HG03139 (cell line): Measurements from ENCODE around the gene SYT9.

Source experiments
- ATAC-seq: cut with Tn5 transposase; IDR thresholded peaks from one replicate; pipeline ENCODE4 v1.9.1; 2021; ENCODE audit not compliant: unreplicated experiment

The SYT9 gene, protein sequence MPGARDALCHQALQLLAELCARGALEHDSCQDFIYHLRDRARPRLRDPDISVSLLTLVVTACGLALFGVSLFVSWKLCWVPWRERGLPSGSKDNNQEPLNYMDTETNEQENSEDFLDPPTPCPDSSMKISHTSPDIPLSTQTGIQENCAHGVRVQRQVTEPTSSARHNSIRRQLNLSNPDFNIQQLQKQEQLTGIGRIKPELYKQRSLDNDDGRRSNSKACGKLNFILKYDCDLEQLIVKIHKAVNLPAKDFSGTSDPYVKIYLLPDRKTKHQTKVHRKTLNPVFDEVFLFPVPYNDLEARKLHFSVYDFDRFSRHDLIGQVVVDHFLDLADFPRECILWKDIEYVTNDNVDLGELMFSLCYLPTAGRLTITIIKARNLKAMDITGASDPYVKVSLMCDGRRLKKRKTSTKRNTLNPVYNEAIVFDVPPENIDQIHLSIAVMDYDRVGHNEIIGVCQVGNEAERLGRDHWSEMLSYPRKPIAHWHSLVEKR

DNA sequence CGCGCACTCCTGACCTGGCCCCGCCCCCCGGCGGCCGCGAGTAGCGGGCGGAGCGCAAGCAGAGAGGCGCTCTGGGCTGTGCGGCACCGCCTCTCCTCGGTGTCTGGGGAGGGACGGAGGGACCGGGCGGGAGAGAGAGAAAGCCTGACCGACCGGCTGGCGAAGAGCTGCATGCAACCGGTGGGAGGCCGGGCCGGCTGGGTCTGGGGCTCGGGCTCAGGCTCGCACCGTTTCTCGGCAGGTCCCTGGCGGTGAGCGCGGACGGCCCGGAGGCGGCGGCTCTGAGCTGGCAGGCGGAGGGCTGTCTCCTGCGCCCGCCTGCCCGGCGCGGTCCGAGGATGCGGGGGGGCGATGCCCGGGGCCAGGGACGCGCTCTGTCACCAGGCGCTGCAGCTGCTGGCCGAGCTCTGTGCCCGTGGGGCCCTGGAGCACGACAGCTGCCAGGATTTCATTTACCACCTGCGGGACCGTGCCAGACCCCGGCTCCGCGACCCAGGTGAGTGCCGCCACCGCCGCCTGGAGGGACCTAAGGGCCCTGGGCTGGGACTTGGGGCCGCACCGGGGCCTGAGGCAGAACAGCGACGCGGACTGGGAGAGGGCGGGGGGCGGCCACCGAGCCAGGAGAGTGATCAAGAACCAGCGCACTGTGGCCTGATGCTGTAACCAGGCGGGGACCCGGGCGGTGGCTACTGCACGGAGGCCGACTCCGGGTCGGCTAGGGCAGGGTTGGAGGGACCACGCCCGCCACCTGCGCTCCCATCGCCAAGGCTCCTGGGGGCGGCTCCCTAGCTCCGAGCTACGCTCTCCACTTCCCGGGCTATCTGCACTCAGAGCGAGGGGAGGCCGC lies at the start of gene SYT9:
TSS of gene SYT9 (plus strand) at position 69 of the 847 bp plus-strand sequence. CDS start at position 352, 283 bp downstream.
- peak; percentile 80 for ATAC-seq

DNA sequence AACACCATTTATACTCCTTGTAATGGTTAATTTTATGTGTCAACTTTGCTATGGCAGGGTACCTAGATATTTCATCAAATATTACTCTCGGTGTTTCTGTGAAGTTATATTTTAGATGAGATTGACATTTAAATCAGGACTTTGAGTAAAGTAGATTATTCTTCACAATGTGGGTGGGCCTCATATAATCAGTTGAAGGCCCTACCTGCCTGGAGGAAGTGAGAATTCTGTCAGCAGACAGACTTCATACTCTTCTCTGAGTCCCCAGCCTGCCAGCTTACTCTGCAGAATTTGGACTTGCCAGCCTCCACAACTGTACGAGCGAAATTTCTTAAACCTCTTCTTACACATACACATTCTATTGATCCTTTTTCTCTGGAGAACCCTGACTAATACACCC lies 49.3 kb upstream of the SYT9 start:
- ATAC-seq = no peak

DNA sequence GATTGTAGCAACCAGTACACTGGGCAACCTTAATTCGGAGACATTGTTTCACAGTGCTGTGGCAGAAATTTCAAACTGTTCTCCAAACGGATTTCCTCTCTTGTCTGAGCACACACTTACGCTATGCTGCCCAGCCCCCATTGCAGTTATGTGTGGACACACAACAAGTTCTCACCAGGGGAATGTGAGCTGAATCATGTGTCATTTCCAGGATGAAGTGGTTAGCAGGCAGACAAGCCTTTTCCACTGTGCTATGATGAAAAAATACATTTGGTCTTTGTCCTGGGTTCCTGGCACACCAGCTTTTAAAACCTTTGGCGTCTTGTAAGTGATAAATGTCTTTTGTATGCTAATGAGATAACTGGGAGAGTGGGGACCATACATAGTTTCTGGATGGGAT lies 46.9 kb upstream of the SYT9 start:
- no peak for ATAC-seq

DNA sequence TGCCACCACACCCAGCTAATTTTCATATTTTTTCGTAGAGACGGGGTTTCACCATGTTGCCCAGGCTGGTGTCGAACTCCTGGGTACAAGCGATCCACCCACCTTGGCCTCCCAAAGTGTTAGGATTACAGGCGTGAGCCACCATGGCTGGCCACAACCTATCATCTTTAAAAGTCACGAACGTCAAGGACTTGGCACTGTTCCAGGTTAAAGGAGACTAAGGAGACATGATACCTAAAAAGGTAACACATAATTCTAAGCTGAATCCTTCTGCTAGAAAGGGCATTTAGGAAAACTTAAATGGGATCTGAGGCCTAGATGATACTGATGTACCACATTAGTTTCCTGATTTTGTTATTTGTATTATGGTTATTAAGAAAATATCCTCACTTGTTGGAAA lies 43.3 kb upstream of the SYT9 start:
- ATAC-seq = no peak

DNA sequence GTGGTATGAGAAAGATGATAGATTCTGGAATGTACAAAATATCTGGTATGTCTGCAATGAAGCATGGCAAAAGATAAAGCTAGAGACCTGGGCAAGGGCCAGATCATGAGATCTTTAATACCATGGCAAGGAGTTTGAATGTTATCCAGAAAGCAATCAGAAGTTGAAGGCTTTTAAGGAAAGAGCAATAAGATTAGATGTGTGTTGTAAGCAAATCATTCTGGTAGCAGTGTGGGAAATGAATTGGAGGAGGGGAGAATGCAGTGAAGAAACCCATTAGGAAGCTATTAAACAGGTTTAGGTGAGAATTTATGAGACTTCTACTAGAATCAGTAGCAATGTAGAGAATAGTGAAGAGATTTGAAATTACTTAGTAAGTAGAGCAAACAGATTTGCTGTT lies 32.2 kb upstream of the SYT9 start:
- ATAC-seq = no peak

DNA sequence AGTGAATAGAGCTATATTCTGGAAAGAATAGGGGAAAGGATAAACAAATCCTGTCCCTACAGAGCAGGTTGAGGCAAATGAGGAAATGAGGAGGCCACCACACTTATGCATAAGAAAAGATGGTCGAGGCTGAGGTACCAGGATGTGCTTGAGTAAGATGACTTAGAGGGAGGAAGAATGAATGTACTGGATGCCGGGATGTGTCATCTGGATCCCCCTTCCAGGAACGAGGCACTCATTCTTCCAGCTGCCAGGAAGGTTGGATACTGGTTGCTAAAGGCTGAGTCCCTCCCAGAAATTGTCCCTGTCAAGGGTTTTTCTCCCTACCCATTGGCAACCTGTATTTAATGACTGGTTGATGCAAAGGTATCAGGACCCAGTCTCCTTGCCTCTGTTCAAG lies 31.1 kb upstream of the SYT9 start:
- no peak for ATAC-seq

DNA sequence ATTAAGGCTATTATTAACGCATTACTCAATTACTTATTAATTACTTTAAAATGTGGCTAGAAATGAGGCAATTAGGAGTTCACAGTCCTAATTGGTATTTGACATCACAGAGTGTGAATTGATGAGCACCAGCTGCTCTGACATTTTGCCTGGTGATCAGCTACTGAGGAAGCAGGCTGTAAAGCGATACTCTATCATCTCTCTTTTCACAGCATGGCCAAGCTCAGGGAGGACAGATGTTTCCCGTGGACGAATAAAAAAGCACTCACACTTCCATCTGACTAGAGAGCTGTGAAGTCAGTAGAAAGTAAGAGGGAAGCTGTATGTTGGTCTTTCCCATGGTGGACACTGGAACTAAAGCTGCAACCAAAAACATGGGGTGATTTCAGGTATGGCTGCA lies 29.1 kb upstream of the SYT9 start:
- no peak for ATAC-seq

DNA sequence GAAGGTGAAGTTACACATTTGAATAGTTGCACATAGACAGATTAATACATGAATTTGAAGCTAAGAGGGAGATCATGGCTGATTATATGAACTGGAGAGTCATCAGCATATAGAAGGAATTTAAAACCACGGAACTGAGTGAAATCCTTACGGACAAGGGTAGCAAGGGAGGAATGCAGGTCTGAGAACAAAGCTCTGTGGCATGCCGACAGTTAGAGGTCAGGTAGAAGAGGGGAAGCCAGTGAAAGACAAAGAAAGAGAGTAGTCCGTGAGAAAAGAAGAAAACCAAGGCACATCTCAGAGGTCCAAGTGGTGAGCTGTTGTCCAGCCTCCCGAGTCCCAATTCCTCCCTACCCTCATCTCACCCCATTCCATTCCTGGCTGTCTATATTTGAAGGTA lies 11.8 kb upstream of the SYT9 start:
- ATAC-seq = no peak

DNA sequence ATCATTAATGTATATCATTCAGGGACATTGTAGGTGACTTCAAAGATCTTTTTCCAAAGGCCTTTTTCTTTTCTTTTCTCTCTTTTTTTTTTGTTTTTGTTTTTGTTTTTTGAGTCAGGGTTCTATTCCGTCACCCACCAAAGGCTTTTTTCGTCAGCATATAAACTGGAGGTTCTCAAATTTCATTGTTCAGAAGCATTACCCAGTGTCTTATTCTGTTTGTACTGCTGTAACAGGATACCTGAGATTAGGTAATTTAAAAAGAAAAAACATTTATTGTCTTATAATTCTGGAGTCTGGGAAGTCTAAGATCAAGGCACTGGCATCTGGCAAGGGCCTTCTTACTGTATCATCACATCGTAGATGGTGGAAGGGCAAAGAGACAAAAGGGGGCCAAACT lies 6.4 kb upstream of the SYT9 start:
- ATAC-seq = no peak

DNA sequence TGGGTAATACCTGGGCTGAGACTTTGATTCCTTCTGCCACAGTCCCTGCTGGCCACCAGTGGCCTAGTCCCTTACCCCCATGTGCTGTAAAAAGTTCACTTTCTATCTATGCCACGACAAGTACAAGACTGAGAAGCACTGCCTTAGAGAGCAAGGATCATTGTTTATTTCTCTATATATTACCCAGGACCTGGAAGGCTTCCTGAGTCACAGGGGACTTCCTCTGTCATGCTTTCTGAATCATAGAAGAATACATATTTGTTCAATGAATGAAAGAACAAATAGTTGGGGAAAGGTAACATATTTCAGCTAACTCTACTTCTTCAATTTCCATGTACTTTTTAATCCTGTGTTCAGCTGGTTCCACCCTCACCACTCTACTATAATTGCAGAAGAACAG lies 5.5 kb upstream of the SYT9 start:
- no peak for ATAC-seq

DNA sequence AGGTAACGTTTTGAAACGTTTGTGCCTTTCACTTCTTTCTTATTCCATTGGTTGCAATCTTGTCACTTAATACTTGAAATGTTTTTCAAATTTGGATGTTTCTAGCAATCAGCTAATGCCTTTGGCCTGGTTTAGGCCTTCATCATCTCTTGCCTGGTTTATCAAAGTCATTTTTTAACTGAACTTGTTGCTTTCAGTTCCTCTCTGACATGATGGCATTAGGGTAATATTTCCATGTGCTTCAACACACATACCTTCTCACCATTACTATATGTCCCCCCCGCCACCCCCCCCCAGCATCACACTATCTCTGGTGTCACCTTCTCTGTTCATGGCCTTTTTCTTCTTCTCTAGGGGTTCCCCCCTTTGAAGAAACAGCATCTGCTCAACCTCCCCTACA lies 1.5 kb upstream of the SYT9 start:
- no peak for ATAC-seq

DNA sequence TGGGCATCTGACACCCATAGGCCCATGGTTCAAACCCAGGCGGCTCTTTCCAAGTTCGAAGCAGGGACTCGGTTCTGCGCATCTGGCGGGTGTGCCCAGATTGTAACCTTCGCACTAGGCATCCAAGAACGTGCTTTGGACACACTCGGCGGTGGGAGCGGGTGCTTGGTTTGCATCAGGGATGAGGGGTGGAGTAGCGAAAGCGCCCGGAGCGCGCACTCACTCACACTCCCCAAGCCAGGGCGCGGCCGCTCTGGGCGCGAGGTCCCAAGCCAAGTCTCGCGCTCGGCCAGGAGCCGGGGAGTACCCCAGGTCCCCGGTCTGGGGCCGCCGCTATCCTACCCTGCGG lies 243 bp upstream of the SYT9 start:
- ATAC-seq = no peak

DNA sequence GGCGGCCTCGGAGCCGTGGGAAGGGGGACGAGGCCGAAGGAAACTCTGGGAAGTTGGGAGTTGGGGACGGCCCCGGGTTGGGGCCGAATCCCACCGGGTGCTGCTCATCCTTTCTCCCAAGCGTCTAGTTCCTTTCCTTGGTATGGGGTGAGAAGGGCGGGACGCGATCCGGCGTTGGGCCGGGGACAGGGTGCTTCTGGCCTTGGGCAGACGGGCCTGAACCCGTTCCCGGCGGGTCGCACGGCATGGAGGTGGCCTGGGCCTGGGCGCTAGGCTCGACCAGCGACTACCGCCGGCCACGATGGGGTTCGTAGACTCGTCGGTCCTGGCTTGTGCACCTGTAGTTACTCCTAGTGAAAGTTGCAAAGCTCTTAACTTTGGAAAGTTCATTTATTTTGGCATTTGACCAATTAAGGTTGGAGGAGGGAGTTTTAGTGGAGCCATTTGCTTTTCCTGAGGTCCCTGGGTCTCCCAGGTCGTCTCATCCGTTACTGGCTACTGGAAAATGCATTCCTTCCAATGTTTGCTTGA lies 1.0 kb downstream of the SYT9 start:
- ATAC-seq = no peak

DNA sequence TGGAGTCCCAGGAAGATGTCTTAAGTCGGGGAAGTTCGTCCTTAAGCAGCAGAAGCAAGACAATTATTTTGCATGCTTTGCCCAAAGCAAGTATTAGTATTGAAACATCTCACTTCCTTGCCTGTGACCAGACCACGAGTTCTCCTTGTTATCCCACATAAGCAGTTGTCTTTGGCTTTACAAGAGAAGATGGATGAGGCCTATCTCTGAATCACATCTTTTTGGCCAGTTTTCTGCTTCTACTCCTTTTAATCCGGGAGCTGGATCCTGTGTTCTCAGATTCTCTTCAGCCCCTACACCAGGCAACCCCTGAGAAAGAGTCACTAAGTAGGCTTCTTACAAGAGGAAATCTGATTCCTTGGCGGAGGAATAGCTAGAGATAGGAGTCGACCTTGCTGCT lies 2.1 kb downstream of the SYT9 start:
- no peak for ATAC-seq

DNA sequence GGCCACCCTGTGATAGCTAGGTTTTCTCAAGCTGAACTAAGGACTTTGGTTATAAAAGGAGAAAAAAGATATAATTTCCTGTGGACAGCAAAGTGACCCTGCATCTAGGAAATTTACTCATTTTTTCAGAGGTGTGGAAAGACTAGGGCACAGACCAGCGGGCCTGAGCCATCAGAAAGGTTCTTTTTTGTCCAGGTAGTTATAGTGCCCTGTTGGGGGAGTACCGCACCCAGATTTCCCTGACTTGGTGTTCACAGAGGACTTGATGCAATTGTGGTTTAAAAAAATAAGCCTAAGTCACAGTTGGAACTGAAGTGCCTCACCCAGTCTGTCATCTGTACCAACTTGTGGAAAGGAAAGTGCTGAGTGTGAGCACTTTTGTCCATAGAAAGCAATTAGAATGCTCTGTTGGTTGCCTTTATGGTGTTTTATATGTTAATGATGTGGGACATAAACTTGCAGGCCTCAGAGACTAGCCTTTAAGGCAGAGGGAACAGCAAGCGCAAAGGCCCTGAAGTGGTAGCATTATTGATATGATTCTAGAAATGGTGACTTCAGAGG lies 3.1 kb downstream of the SYT9 start:
- ATAC-seq = no peak

DNA sequence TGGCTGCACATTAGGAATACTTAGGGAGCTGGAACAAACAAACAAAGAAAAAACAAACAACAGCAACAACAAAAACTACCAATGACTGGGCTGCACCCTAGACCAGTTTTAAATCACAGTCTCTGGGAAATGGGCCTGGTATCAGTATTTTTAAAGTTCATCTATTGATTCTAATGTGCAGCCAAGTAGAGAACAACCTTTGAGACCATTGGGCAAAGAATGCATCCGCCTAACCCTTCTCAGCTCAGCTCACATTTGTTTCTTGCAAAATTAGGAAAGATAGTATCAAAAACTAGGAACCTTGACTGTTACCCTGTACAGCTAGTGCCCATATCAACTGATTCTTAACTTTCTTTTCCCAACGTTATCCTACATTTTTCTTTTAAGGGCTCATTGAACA lies 5.2 kb downstream of the SYT9 start:
- no peak for ATAC-seq

DNA sequence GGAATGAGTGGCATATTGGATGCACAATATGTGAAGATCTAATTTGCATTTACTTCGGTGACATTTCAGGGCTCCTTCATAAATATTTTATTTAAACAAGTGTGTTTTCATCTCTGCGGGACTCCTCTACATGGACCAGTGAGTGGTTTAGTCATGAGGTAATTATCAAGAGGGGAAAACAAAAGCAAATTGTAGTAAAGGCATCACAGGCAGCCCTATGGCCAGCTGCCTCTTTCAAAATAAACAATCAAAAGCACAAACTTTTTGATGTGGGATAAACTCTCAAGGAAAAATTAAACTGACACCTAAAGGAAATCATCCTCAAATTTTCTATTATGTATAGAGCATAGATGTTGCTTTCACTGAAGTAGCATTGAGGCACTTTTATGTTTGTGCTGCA lies 6.0 kb downstream of the SYT9 start:
- no peak for ATAC-seq

DNA sequence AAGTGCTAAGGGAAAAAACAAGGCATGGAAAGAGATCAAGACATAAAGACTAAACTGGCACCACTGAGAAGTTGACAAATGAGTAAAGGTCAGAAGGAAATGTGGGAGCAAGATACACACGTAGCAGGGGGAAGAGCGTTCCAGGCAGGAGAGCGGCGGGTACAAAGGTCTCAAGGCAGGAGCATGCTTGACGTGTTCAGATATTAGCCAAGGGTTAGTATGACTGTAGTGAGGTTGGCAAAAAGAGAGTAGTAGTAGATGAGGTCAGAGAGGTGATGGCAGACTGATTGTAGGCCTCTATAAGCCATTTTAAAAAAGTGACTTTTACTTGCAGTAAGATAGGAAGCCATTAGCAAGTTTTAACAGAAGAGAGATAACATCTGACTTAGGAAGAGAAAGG lies 9.9 kb downstream of the SYT9 start:
- no peak for ATAC-seq

DNA sequence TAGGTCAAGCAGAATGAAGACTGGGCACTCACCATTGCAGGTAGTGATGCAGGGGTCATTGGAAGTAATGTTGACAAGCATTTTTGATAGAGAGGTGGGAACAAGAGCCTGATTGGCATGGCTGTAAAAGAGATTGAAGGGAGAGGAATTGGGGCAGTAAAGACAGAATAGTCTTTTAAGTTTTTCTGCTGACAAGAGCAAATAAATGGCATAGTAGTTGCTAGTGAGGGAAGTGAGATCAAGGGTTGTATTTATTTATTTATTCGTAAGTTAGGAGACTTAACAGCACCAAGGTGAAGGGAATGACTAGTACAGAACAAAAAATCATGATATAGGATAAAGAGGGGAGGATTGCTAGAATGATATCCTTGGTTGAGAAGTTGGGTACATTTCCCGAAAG lies 11.0 kb downstream of the SYT9 start:
- ATAC-seq = no peak

DNA sequence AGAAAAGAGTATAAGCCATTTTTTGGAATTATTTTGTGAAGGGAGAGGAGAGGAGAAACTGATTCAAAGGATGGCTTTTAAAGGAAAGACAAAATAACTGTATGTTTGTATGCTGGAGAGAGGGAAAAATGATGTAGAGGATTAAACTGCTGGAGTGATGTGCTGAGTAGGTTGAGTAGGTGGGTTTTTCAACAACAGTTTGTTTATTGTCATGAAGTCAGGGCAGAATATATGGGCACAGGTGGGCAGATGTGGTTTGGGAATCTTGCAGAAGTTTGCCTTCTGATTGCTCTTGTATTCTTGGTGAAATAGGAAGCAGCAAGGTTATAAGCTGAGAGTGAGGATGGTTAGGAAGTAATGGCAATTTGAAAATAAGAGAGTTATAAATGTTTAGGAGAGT lies 12.1 kb downstream of the SYT9 start:
- ATAC-seq = no peak

DNA sequence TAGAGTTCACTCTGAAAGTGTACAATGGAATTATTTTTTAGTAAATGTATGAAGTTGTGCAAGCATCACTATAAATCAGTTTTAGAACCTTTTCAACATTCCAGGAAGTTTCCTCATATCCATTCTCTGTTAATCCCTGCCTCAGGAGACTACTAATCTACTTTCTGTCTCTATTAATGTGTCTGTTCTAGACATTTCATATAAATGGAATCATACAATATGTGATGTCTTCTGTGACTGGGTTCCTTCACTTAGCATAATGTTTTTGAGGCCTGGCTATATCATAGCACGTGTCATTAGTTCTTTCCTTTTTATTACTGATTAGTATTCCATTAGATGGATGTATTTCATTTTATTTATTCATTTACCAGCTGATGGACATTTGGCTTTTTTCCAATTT lies 17.1 kb downstream of the SYT9 start:
- ATAC-seq = no peak
